Measurements from ENCODE around the gene RERE.
"Not testable (repeated sequence)": the region's sequence is repeated elsewhere in the genome, so short reads cannot be mapped to it uniquely, and the experiment has no call there.

RERE gene

DNA sequence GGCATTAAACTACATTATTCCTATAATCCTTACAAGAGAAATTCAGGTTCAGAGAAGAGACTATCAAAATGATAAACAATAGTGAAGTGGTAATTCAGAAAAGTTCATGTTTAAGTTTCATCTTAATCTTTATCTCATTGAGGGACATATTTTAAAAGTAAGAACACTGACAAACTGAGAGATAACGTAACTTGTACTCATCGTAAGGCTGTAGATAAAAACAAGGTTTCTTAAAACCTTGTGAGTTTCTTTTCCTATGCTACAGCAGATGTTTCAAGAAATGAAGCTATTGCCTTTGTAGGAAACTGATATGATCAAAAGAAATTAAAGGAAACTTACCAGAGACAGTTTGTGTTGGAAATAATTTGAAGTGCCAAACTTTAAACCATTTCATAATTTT lies 65.0 kb downstream of the RERE start:
- DNase-seq (ENCODE audit: low spot score) = no peak

DNA sequence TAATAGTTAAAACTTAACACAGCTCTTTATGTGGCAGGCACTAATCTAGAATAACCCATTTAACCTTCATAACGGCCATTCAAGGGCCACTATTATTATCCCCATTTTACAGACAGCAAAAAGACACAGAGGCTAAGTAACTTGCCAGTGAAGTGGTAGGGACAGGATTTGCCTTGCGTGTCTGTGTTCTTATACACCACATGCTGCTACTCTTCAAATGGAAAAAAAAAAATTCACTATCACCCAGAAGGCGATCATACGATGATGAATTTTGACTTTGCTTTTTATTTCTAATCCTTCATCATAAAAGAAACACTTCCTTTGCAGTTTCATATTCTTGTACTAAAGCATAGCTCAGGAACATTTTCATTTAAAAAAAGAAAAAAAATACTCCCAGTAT lies 65.5 kb downstream of the RERE start:
- no peak for DNase-seq (ENCODE audit: low spot score)

DNA sequence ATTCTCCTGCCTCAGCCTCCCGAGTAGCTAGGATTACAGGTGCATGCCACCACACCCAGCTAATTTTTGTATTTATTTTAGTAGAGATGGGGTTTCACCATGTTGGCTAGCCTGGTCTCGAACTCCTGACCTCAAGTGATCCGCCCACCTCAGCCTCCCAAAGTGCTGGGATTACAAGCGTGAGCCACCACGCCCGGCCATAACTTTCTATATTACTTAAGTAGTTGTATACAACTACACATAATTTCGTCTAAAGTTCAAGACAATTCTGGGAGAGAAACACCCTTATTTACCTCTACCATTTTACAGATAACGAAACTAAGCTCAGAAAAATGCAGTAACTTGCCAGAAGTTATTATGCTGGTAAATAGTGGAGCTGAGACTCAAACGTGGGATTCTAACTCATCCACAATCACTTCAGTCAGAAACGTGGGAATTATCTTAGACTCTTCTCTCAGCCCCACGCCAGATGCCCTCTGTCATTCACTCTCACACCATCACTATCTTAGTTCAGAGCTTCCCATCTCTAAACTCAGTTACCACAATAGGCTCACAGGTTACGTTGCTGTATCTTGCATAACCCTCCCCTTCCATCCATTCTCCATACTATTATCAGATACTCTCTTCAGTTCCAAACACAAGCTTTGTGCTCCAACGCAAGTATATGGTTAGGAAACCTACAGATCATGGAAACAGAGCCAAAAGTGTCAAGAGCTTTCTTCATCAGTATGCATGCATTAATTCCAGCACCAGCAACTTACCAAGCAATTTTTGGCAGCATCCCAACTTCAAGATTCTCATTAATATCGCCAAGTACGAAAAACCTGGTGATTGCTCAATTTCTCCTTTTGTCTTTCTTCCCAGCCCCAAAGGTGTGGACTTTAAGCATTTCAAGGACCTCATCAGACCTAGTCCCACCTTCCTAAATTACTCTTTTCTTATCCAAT lies 69.3 kb downstream of the RERE start:
- no peak for DNase-seq (ENCODE audit: low spot score)

DNA sequence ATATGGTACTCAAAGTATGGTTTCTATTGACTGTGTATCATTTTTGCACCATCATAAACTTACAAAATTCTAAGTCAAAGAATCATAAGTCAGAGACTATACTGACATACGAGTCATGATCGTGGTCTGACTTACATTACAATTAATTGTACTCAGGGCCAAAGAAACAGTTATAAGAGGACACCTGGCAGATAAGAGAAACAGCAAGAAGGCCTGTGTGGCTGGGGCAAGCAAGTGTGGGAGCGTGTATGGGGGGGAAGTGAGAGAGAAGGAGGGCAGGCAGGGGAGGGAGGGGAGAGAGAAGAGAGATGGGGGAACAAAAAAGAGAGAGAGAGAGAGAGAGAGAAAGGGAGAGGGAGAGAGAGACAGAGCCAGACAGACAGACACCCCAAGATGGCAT lies 70.9 kb downstream of the RERE start:
- DNase-seq (ENCODE audit: low spot score) = peak; percentile 21

DNA sequence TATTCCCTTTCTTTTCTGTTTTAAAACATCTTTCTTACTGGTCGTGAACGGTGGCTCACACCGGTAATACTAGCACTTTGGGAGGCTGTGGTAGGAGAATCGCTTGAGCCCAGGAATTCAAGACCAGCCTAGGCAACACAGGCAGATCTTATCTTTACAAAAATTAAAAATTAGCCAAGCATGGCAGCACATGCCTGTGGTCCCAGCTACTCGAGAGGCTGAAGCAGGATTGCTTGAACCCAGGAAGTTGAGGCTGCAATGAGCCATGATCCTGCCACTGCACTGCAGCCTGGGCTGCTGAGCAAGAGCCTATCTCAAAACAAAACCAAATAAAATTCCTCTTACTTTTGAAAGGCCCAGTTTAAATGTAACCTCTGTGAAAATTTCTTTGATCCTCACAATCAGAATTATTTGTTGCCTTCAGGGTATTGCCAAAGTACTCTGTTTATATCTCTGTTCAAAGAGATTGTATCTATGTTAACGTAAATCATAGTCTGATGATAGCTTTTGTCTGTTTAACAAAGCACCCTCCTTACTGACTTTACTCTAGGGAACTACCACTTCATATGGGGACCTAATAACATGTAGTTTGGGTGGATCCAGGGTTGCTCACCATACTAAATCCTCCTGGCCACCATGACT lies 71.6 kb downstream of the RERE start:
- no peak for DNase-seq (ENCODE audit: low spot score)

DNA sequence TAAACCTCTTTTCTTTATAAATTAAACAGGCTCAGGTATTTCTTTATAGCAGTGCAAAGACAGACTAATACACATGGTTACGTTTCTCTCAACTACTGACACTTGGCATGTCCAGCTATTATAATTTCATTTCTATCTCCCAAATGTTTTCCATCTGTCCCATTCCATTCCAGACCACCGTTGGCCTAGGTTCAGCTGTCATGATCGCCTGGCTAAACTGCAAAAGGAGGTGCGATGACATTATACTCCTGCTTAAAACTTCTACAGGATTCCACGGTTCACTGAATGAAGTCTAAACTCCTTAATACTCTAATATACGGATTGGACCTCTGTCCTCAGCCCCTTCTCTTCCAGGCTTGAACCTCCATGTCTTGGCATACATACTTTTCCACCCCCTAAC lies 72.1 kb downstream of the RERE start:
- DNase-seq (ENCODE audit: low spot score) = no peak

DNA sequence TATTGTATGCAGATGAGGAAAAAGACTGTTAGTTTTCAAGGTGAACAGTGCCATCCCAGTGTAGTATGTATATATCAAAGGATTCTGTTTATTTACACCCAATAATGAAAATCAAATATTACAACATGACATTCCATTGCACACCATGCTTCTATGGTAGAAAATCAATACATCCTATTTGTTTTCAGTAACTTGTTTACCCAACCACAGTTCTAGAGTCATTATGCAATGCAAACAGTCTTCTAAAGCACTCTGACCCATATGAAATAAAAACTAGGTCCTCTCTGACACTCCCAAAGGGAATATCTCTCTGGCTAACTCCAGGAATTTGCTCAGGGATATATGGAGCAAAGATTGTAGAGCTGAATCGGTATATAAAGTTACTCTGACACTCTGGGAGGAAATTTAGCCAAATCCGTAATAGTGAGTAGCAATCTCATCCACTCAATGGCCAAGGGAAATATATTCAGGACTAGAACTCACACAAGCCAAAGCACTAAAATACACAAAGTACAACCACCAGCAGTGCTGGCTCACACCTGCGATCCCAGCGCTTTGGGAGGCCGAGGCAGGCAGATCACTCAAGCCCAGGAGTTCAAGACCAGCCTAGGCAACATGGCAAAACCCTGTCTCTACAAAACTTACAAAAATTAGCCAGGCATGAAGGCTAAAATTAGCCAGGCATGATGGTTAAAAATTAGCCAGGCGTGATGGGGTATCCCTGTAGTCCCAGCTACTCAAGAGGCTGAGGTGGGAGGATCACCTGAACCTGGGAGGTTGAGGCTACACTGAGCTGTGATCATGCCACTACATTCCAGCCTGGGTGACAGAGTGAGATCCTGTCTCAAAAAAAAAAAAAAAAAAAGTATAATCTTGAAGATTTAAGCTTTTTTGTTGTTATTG lies 75.2 kb downstream of the RERE start:
- no peak for DNase-seq (ENCODE audit: low spot score)

DNA sequence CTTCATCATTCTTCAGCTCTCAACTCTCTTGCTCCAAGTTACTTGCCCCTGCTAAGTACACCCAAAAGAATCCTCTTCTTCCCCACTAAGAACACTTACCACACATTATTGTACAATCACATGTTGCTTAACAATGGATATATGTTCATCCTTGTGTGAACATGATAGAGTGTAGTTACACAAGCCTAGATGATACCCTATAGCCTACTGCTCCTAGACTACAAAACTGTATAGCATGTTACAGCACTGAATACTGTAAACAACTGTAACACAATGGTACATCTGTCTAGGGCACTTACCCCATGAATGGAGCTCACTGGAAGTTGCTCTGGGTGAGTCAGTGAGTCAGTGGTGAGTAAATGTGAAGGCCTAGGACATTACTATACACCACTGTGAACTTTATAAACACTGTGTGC lies 77.4 kb downstream of the RERE start:
- DNase-seq (ENCODE audit: low spot score) = peak; percentile 50

DNA sequence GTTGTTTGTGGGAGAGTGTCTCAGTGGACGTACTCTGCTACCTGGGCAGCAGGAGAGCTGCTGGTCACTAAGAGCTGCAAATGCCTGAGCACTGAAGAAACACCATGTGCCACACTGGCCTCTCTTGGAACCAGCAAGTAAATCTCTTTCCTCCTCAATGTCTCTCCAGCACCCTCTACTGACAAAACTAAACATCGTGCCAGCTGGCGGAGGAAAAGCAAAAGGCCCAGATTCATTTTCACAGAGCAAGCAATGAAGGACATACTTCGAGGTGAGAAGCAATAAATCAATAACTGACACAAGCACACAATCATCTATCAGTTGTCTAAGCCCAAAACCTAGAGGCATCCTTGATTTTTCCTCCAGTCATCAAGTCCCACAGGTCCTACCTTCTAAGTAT lies 78.1 kb downstream of the RERE start:
- DNase-seq (ENCODE audit: low spot score) = peak; percentile 10

DNA sequence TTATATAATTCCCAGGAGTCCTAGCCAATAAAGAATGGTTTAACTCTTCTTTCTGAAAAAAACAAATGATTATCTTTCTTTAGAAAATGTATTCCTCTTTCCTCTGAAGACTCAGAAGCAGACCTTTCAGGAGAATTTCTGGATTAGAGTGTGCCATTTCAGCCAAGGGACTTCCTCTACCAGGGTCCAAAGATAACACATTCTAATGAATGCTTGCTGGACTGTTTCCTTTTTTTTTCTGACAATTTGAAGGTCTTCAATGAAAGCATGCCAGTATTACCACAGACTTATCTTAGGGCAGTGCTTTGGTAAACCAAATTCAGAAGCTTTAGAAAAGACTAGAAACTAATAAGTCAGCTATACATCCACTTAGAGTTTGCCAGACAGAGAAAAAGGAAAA lies 80.5 kb downstream of the RERE start:
- DNase-seq (ENCODE audit: low spot score) = no peak

DNA sequence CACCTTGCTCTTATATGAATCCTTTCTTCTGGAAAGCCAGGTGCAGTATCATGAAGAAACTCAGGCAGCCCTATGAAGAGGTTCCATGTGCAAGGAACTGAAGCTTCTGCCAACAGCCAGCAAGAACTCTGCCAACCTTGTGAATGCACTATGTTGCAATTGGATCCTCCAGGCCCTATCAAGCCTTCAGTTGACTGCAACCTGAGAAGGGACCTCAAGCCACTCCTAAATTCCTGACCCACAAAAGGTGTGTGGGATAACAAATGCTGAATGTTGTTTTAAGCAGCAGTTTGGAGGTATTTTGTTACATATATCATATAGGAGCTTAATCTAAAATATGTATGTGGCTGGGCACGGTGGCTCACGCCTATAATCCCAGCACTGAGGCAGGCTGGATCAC lies 84.0 kb downstream of the RERE start:
- no peak for DNase-seq (ENCODE audit: low spot score)

DNA sequence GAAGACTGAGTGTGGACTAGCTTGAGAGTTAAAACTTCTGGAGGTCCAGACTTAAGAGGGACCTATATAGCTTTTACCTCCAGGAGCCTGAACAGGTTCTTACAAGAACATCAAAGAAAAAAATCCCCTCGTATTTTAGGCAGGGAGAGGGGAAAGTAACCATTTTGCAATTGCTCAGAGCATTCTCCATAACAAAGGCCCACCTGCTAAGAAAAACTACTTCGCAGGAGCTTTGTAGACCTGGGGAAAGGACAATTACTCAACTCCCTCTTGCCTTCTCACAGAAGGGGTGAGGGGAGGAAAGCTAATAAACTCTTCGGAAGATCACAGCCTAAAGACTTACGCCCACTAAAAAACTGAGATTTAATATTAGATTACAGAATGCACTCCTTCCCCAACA lies 86.3 kb downstream of the RERE start:
- DNase-seq (ENCODE audit: low spot score) = no peak

DNA sequence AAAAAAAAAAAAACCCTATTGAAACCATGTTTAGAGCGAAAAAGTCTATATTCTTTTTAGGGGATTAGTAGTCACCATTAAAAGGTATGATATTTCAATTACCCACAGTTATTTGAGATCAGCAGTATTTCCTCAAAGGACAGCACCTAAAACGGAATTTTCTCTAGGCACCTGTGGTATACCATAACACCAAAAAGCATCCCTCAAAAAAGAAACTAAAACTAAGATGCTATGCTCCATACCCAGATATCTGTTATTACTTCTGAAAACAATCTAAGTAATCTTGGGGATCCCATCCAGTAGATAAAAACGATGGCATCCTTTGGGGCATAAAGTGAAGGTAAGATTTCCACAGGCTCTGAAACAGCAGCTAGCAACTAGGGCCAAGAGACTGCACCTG lies 89.0 kb downstream of the RERE start:
- no peak for DNase-seq (ENCODE audit: low spot score)

DNA sequence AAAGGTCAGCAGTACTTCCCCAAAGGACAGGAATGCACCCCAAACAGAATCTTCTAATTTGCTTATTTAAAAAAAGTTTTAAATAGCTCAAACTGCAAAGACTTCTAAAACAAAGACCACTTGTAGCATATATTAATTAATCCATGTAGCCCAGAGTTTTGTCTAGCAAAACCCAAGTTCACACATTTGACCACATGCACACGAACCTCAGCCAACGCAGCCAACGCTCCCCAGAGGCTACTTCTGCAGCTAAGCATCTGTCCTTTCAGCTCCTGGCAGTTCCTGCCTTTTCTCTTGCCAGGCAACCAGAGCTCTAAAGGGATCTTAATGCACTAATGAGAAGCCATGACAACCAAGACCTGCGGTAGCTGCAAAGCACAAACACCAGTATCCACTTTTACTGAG lies 89.6 kb downstream of the RERE start:
- DNase-seq (ENCODE audit: low spot score) = no peak

DNA sequence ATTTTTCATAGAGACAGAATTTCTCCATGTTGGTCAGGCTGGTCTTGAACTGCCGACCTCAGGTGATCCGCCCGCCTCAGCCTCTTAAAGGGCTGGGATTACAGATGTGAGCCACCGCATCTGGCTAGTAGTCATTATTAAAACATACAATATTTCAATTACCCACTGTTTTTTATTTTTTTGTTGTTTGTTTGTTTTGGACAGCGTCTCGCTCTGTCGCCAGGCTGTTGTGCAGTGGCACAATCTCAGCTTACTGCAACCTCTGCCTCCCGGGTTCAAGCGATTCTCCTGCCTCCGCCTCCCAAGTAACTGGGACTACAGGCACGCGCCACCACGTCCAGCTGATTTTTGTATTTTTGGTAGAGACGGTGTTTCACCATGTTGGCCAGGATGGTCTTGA lies 90.1 kb downstream of the RERE start:
- not testable (repeated sequence) for DNase-seq (ENCODE audit: low spot score)

DNA sequence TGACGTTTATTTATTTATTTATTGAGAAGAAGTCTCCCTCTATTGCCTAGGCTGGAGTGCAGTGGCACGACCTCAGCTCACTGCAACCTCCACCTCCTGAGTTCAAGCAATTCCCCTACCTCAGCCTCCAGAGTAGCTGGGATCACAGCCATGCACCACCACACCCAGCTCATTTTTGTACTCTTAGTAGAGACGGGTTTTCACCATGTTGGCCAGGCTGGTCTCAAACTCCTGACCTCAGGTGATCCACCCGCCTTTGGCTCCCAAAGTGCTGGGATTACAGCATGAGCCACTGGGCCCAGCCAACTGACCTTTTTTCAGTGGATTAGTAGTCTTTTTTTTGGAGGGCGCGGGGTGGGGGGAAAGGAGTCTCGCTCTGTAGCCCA lies 90.6 kb downstream of the RERE start:
- not testable (repeated sequence) for DNase-seq (ENCODE audit: low spot score)

DNA sequence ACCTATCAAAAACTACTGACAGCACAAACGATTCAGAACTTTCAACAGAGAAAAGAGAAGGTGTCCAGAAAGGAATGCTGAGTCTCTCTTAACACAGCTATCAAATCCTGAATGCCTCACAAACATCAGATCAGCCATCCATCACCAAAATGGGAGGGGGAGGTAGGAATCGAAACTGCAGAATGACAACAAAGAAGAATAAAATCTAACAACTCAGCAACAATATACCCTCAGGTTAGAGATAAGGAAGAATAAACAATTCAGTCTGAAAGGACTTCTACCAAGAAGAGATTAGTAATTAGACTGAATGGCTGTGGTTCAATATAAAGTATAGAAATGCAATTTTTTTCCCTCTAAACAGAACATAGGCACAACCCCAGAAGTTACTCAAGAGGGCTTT lies 94.4 kb downstream of the RERE start:
- DNase-seq (ENCODE audit: low spot score) = no peak

DNA sequence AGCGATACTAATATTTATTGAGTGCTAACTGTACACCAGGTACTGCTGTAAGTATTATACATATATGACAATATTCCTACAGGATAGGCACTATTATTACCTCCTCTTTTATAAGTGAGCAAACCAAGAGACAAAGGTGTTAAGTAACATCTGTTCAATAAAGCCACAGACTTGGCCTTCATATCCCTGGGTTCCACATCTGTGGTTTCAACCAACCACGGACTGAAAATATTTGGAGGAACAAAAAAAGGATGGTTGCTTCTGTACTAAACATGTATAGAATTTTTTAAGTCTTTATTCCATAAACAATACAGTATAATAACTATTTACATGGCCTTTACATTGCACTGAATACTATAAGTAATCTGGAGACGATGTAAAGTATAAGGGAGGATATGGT lies 95.1 kb downstream of the RERE start:
- DNase-seq (ENCODE audit: low spot score) = no peak

DNA sequence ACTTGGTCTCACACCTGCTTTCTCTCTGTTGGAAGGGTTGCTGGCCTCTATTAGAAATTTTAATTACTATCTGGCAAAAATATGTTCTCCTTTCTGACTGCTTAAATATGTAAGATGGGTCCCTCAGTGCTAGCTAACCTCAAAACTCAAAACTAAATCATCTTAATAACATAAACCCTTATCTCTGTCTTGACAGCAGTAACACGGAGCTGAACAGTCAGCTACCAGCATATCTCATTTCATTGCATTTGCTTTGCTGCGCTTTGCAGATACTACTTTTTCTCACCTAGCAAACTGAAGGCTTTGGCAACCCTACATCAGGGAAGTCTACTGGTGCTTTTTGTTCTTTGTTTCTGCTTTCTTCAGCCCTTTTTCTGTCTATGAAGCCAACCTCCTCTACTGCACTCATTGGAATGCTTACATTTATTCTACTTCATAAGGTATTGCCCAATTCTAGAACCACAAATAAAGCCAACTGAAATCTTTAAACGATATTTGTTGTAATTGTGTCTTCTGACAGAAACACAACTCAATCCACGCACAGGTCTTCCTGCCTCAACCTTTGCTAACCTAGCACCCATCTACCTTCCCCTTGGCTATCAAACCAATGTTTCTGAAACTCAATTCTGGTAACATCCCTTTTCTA lies 95.6 kb downstream of the RERE start:
- DNase-seq (ENCODE audit: low spot score) = no peak

DNA sequence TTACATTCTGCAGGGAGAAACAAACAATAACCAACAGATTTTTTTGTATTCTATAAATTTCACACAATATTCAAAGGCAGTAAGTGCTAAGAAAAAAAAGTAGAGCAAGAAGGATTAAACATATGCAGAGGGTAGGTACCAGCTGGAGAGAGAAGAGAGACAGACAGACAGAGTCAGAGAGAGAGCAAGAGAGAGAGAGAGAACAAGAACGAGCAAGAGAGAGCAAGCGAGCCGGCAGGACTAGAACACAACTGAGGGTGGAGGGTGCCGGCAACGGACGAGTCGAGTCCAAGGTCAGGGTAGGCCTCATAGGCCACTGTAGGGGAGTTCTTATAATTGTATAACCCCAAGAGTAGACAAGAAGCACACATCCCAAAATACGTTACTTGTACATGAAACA lies 97.1 kb downstream of the RERE start:
- no peak for DNase-seq (ENCODE audit: low spot score)

DNA sequence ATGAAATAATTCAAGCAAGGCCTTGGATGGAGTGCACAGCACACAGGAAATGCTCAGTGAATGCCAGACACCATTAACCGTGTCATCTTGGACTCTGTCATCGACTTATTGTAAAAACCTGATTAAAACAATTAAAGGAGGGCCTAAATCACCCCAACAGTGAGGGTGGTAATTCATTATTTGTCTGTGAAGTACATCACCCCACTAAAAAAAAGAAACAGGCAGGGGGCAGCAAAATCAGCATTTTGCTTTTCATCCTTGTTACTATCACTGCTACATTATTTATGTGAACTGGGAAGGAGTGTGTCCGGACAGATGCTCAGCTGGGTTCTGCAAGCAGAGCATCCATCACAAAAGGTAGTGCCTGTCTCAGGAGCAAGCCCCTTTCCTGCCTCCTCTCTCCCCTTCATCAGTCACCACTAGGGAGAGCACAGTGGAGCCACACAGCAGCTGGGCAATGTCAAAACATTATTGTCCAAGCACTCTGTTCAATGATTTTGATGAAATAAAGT lies 98.5 kb downstream of the RERE start:
- no peak for DNase-seq (ENCODE audit: low spot score)

DNA sequence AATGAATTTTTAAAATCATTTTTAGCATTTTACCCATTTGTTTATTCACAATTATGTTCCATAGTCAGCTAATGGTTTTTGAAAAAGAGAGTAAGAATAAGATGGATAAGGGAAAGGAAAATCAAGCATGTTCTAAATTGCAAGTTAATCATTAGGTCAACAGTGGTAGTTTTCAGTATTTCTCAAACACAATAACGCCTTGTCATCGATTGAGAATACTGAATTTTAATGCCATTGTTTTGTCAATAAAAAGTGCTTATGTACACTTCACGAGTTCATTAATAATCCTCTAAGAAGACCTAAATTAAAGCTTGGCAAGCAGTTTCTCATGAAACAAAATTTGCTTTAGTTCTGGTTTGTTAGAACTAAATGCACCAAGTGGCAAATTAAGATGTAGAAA lies 100.3 kb downstream of the RERE start:
- no peak for DNase-seq (ENCODE audit: low spot score)

Data from RKO (cell line).